IMR-90 (cell line): ENCODE results near the gene MGLL. TPM values are rescaled to one million over a fixed set of nuclear protein-coding genes. Genes with fewer than 3 reads are reported as not detected.

Experiments
- ATAC-seq: fragments of 200-7000 bp; cut with Tn5 transposase; 2 replicates; pipeline ENCODE4 v1.9.1; 2020; ENCODE audit warnings: low read depth, mild to moderate bottlenecking, moderate library complexity
- BruUV-seq: library from RNA; stranded (reverse); fragments of 400-500 nt; replicated peaks from 2 replicates; lab custom pipeline; 2021; lab: Mats Ljungman, UMichigan
- CTCF ChIA-PET: fragments of 300-600 bp; formaldehyde crosslinking; extraction: SDS; loops from one replicate; lab custom pipeline; 2021; ENCODE audit warnings: antibody characterized with exemption; lab: Yijun Ruan, JAX
- POLR2A ChIA-PET: fragments of 300-600 bp; sonication (Branson Sonifier 250); formaldehyde crosslinking; loops from one replicate; lab custom pipeline; 2022; ENCODE audit warnings: antibody characterized with exemption; ENCODE audit not compliant: unreplicated experiment; lab: Charles Lee
- DNase-seq: peaks from one replicate; pipeline ENCODE4 v3.0.0; 2013
- H2AFZ ChIP-seq: replicated peaks from 2 replicates; pipeline ENCODE3; 2013; ENCODE audit warnings: low read length, mild to moderate bottlenecking; ENCODE audit not compliant: poor library complexity
- H2AK5ac ChIP-seq: 2 replicates; pipeline ENCODE4 v1.6.1; 2013; ENCODE audit warnings: low read depth, low read length, inconsistent platforms
- H2AK9ac ChIP-seq: replicated peaks from 2 replicates; pipeline ENCODE3; 2013; ENCODE audit warnings: mild to moderate bottlenecking, low read depth, low read length, moderate library complexity; ENCODE audit not compliant: poor library complexity
- H2BK120ac ChIP-seq: 2 replicates; pipeline ENCODE4 v1.6.1; 2013; ENCODE audit warnings: low read depth, low read length, inconsistent platforms
- H2BK15ac ChIP-seq: 3 replicates; pipeline ENCODE4 v1.6.1; 2013; ENCODE audit warnings: low read depth, low read length, inconsistent platforms
- H2BK20ac ChIP-seq: 2 replicates; pipeline ENCODE4 v1.6.1; 2013; ENCODE audit warnings: low read depth, mild to moderate bottlenecking, inconsistent platforms, low read length, moderate library complexity
- H2BK5ac ChIP-seq: 2 replicates; pipeline ENCODE4 v1.6.1; 2013; ENCODE audit warnings: mild to moderate bottlenecking, low read depth, low read length, inconsistent platforms; ENCODE audit not compliant: poor library complexity, severe bottlenecking
- H3K14ac ChIP-seq: replicated peaks from 2 replicates; pipeline ENCODE4 v1.6.1; 2013; ENCODE audit warnings: low read depth, low read length, inconsistent platforms
- H3K18ac ChIP-seq: 2 replicates; pipeline ENCODE4 v1.6.1; 2013; ENCODE audit warnings: low read depth, low read length, control low read depth
- H3K23ac ChIP-seq: 2 replicates; pipeline ENCODE4 v1.6.1; 2013; ENCODE audit warnings: low read depth, low read length, inconsistent platforms
- H3K27ac ChIP-seq: 2 replicates; pipeline ENCODE4 v1.5.1; 2013; ENCODE audit warnings: mild to moderate bottlenecking, control low read depth, low read length; ENCODE audit not compliant: insufficient read depth
- H3K27me3 ChIP-seq: 2 replicates; pipeline ENCODE4 v1.6.1; 2013; ENCODE audit warnings: low read length; ENCODE audit not compliant: control insufficient read depth, insufficient read depth
- H3K36me3 ChIP-seq: 2 replicates; pipeline ENCODE4 v1.6.1; 2013; ENCODE audit warnings: low read length, mixed read lengths; ENCODE audit not compliant: control insufficient read depth, insufficient read depth
- H3K4ac ChIP-seq: 2 replicates; pipeline ENCODE4 v1.6.1; 2013; ENCODE audit warnings: low read depth, low read length, inconsistent platforms
- H3K4me1 ChIP-seq: 2 replicates; pipeline ENCODE4 v1.6.1; 2013; ENCODE audit warnings: low read length, mixed read lengths; ENCODE audit not compliant: control insufficient read depth, insufficient read depth
- H3K4me2 ChIP-seq: 2 replicates; pipeline ENCODE4 v1.6.1; 2013; ENCODE audit warnings: low read depth, mild to moderate bottlenecking, control low read depth, low read length, moderate library complexity
- H3K4me3 ChIP-seq: 2 replicates; pipeline ENCODE4 v1.5.1; 2013; ENCODE audit warnings: low read depth, mild to moderate bottlenecking, control low read depth, low read length, moderate library complexity; ENCODE audit not compliant: insufficient read depth
- H3K56ac ChIP-seq: 2 replicates; pipeline ENCODE4 v1.6.1; 2013; ENCODE audit warnings: low read length, inconsistent platforms; ENCODE audit not compliant: insufficient read depth; ENCODE audit errors: extremely low read depth
- H3K79me1 ChIP-seq, 2 experiments: 2 replicates each; pipeline ENCODE4 v1.6.1; 2013; ENCODE audit warnings: low read length in 2 of 2, inconsistent platforms in 1 of 2, low read depth in 1 of 2
- H3K9ac ChIP-seq: 2 replicates; pipeline ENCODE4 v1.6.1; 2013; ENCODE audit warnings: low read depth, low read length, control low read depth
- H3K9me1 ChIP-seq: 2 replicates; pipeline ENCODE4 v1.6.1; 2013; ENCODE audit warnings: low read length, inconsistent platforms; ENCODE audit not compliant: insufficient read depth
- H3K9me3 ChIP-seq: 2 replicates; pipeline ENCODE4 v1.6.1; 2013; ENCODE audit warnings: low read length; ENCODE audit not compliant: control insufficient read depth, insufficient read depth
- H4K20me1 ChIP-seq: 2 replicates; pipeline ENCODE4 v1.6.1; 2013; ENCODE audit warnings: low read length, inconsistent platforms; ENCODE audit not compliant: insufficient read depth
- H4K5ac ChIP-seq: 2 replicates; pipeline ENCODE4 v1.6.1; 2013; ENCODE audit warnings: mild to moderate bottlenecking, low read depth, low read length, control low read depth
- H4K8ac ChIP-seq, 2 experiments: 2 replicates each; pipeline ENCODE4 v1.6.1; 2013; ENCODE audit warnings: low read depth in 2 of 2, low read length in 2 of 2, control low read depth in 1 of 2, inconsistent platforms in 1 of 2
- H4K91ac ChIP-seq: 2 replicates; pipeline ENCODE4 v1.6.1; 2013; ENCODE audit warnings: low read depth, low read length, inconsistent platforms; ENCODE audit not compliant: insufficient read depth
- CEBPB ChIP-seq: IDR thresholded peaks from 2 replicates; pipeline ENCODE4 v1.6.1; 2012; ENCODE audit warnings: low read depth, low read length, improper control_type of control experiment
- CHD1 ChIP-seq: IDR thresholded peaks from 2 replicates; pipeline ENCODE4 v1.6.1; 2012; ENCODE audit warnings: low read depth, low read length, improper control_type of control experiment
- FOS ChIP-seq: fragments of 150-350 bp; IDR thresholded peaks from 2 replicates; pipeline ENCODE4 v1.6.1; 2016; ENCODE audit warnings: low read depth, low read length
- MAZ ChIP-seq: IDR thresholded peaks from 2 replicates; pipeline ENCODE4 v1.6.1; 2012; ENCODE audit warnings: low read depth, mild to moderate bottlenecking, low read length, improper control_type of control experiment, moderate library complexity, borderline replicate concordance
- MXI1 ChIP-seq: IDR thresholded peaks from 2 replicates; pipeline ENCODE4 v1.6.1; 2012; ENCODE audit warnings: low read depth, mild to moderate bottlenecking, low read length, moderate library complexity, borderline replicate concordance
- RFX5 ChIP-seq: IDR thresholded peaks from 2 replicates; pipeline ENCODE4 v1.8.0; 2012; ENCODE audit warnings: low read depth, mild to moderate bottlenecking, low read length, moderate library complexity
- WGBS, 2 experiments: methylation state at CpG; one replicate each; pipeline versions ENCODE4 v1.1.5 to v1.1.7; 2013; ENCODE audit warnings: missing lambda C conversion rate in 2 of 2; ENCODE audit not compliant: insufficient read length in 1 of 2; ENCODE audit errors: extremely low coverage in 2 of 2; 5-methylcytosine and 5-hydroxymethylcytosine counted together
- dilution Hi-C: fragments of 300-500 bp; cut with HindIII; formaldehyde crosslinking; loops from one replicate; pipeline ENCODE4 v1.14.3; 2018; ENCODE audit warnings: low sequenced_read_pairs; ENCODE audit not compliant: unreplicated experiment
- in situ Hi-C: fragments of 300-500 bp; cut with MboI; formaldehyde crosslinking; loops from 3 replicates; pipeline ENCODE4 v1.14.3; 2019; ENCODE audit warnings: low sequenced_read_pairs, inconsistent platforms, mixed read lengths
- intact Hi-C: fragments of 100-400 bp; cut with micrococcal nuclease; formaldehyde crosslinking; loops from 2 replicates; pipeline ENCODE4 v1.10.0; 2022
- polyA plus RNA-seq, 3 experiments: library from polyadenylated mRNA; depleted of rRNA; stranded (reverse); fragments of >200 nt; gene quantifications; 2 replicates each; pipeline ENCODE4 v1.2.3, GENCODE V29; 2012; ENCODE audit warnings: low replicate concordance in 1 of 3
- total RNA-seq: library from RNA; depleted of rRNA; stranded (reverse); fragments of >200 nt; gene quantifications from 2 replicates; pipeline ENCODE4 v1.2.3, GENCODE V29; 2012

The MGLL gene
- total and polyA plus RNA-seq, 2 of the 4 experiments (the other 2 are of a cell fraction), result 23.7 to 60.6 TPM

GRCh38 chr3:127742580-127742979 is 79.7 kb downstream of the MGLL start:
- H3K18ac ChIP-seq, result no peak overlapping the region
- no peak overlapping the region for H3K4me2 ChIP-seq
- peaks cover 35% of the 10 kb centered on the region for H3K9me1 ChIP-seq
- H3K4ac ChIP-seq, result no peak overlapping the region
- ChIA-PET POLR2A (no interaction called here), CTCF (interaction anchor here (0.6 kb wide), 1 partner anchor 37 kb away, joined by 3 read pairs; no protein-coding TSS in a partner anchor)
- H3K9ac ChIP-seq, result no peak overlapping the region
- no peak overlapping the region for H3K56ac ChIP-seq
- H4K91ac ChIP-seq, result no peak overlapping the region
- H2BK20ac ChIP-seq, result no peak overlapping the region
- no peak overlapping the region for H2BK120ac ChIP-seq
- dilution Hi-C loops (no loop called here), intact Hi-C loops (no loop called here), in situ Hi-C loops (no loop called here)
- no peak overlapping the region for H2BK5ac ChIP-seq
- WGBS, 2 experiments, result 100% methylated on average over 2 of the region's 9 CpGs; no CpG with 5 or more reads in 1 of the 2 experiments
- no peak for DNase-seq
- no peaks in the 10 kb centered on the region; the same call in 1 of the 2 replicates for H3K36me3 ChIP-seq
- H3K23ac ChIP-seq, result no peak overlapping the region
- H4K5ac ChIP-seq, result no peak overlapping the region
- ATAC-seq, result no peak
- H3K79me1 ChIP-seq, result peaks cover 27 to 82% of the 10 kb centered on the region in 2 experiments
- H4K20me1 ChIP-seq, result no peaks in the 10 kb centered on the region
- H3K4me3 ChIP-seq, result no peak overlapping the region
- H2AK5ac ChIP-seq, result no peak overlapping the region
- no peak overlapping the region for H2AFZ ChIP-seq
- no TSS peak for BruUV-seq
- H3K9me3 ChIP-seq, result no peaks in the 10 kb centered on the region
- no peak overlapping the region for H3K14ac ChIP-seq
- no peak overlapping the region for H2BK15ac ChIP-seq
- no peak for TF ChIP-seq RFX5
- TF ChIP-seq CEBPB, result no peak
- TF ChIP-seq MAZ, result no peak
- no peak for TF ChIP-seq CHD1
- TF ChIP-seq FOS, result no peak
- no peak for TF ChIP-seq MXI1
- H2AK9ac ChIP-seq, result no peak overlapping the region
- H4K8ac ChIP-seq, result no peak overlapping the region
- no peak overlapping the region for H3K27ac ChIP-seq
- no peaks in the 10 kb centered on the region for H3K27me3 ChIP-seq
- H3K4me1 ChIP-seq, result peaks cover 13% of the 10 kb centered on the region
